Measurements from ENCODE around the gene TMEM229A. TPM values are rescaled to one million over a fixed set of nuclear protein-coding genes. Genes with fewer than 3 reads are reported as not detected.

TMEM229A gene
- total and polyA plus RNA-seq, 10 of the 15 experiments (the other 5 are each of a cell fraction or from before 2014, with no cell fraction given), result not detected

DNA sequence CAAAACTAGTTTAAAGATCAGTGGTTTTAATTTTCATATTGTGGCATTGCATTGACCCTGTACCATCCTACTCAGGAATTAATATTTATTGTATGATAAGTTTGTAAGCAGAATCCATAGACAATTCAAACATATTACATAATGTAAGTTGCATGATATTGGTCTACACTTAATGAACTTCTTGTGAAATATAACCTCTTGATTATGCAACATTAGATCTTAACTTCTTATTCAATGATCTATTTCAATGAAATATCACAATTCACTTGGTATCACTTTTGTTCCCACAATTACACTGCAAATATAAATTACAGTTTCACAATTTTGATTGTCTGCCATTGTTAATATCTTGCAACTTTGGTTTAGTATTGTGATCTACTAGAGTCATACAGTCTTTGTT is 44.0 kb upstream of the TMEM229A start:
- Histone ChIP-seq H3K27ac (ENCODE audit: control insufficient read depth, insufficient read depth) (no peak overlapping the region), H2AFZ (ENCODE audit: control insufficient read depth, low read depth, low read length) (no peak overlapping the region), H3K36me3 (ENCODE audit: control insufficient read depth in 2 of 2, insufficient read depth in 2 of 2, low read length in 1 of 2) (no peaks in the 10 kb centered on the region), H3K79me2 (ENCODE audit: control insufficient read depth, insufficient read depth, low read length) (no peaks in the 10 kb centered on the region), H3K4me1 (ENCODE audit: control insufficient read depth, insufficient read depth, low read length) (no peaks in the 10 kb centered on the region), H3K27me3 (replicated peaks in 1 of 2; ENCODE audit: control insufficient read depth in 2 of 2, insufficient read depth in 2 of 2, low read length in 1 of 2) (no peaks in the 10 kb centered on the region), H3K9ac (ENCODE audit: control insufficient read depth, insufficient read depth, low read length) (no peak overlapping the region), H3K9me3 (replicated peaks; ENCODE audit: control insufficient read depth, insufficient read depth, low read length) (no peaks in the 10 kb centered on the region), H3K4me2 (ENCODE audit: control insufficient read depth, insufficient read depth) (no peak overlapping the region), H4K20me1 (ENCODE audit: control insufficient read depth, insufficient read depth) (no peaks in the 10 kb centered on the region), H3K4me3 (no peak overlapping the region)
- CTCF ChIA-PET, result no interaction called here
- SMC1A ChIA-PET (ENCODE audit: uncharacterized antibody, unreplicated experiment), result no interaction called here
- intact Hi-C loops (cut with micrococcal nuclease; ENCODE audit: unreplicated experiment), result no loop called here
- POLR2A ChIA-PET, result no interaction called here
- FAIRE-seq, result no peak
- no peak for ATAC-seq
- in situ Hi-C loops (cut with MboI), result no loop called here
- no peak for DNase-seq (ENCODE audit: low read depth, low spot score)
- RAD21 ChIA-PET (ENCODE audit: unreplicated experiment), result no interaction called here
- TF ChIP-seq BCL11A (IDR thresholded peaks at IDR 0.05; ENCODE audit: low read depth, low read length), result no peak
- TF ChIP-seq CEBPZ (IDR thresholded peaks at IDR 0.05; ENCODE audit: low read depth, low read length), result no peak
- no peak for TF ChIP-seq RAD51 (IDR thresholded peaks at IDR 0.05)
- TF ChIP-seq BCL3 (IDR thresholded peaks at IDR 0.05; ENCODE audit: borderline replicate concordance, insufficient read depth, low read depth, low read length, poor library complexity, severe bottlenecking), result no peak
- TF ChIP-seq NFXL1 (IDR thresholded peaks at IDR 0.05; ENCODE audit: borderline replicate concordance), result no peak
- TF ChIP-seq PML (IDR thresholded peaks at IDR 0.05; ENCODE audit: low read length), result no peak
- no peak for TF ChIP-seq SPI1 (IDR thresholded peaks at IDR 0.05; ENCODE audit: borderline replicate concordance, insufficient read depth, low read depth, low read length)
- no peak for TF ChIP-seq CBFB (IDR thresholded peaks at IDR 0.05; ENCODE audit: low read depth)
- no peak for TF ChIP-seq POLR2AphosphoS2 (IDR thresholded peaks at IDR 0.05; ENCODE audit: low read depth, low read length)
- TF ChIP-seq PAX5 (IDR thresholded peaks at IDR 0.05; ENCODE audit: borderline replicate concordance, low read depth, low read length), result no peak
- no peak for TF ChIP-seq IRF4 (IDR thresholded peaks at IDR 0.05; ENCODE audit: low read depth, low read length)
- no peak for TF ChIP-seq ETV6 (conservative IDR thresholded peaks at IDR 0.05 in 1 of 2, IDR thresholded peaks at IDR 0.05 in 1 of 2; ENCODE audit: borderline replicate concordance in 1 of 2, low read depth in 1 of 2)
- TF ChIP-seq, protein P1, sequence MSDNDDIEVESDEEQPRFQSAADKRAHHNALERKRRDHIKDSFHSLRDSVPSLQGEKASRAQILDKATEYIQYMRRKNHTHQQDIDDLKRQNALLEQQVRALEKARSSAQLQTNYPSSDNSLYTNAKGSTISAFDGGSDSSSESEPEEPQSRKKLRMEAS (IDR thresholded peaks at IDR 0.05; ENCODE audit: low read depth, low read length), result no peak
- no TSS peak for BruUV-seq (replicated peaks)
